Measurements from ENCODE around the gene ADH7.
"Not testable (repeated sequence)": the region's sequence is repeated elsewhere in the genome, so short reads cannot be mapped to it uniquely, and the experiment has no call there.

DNA sequence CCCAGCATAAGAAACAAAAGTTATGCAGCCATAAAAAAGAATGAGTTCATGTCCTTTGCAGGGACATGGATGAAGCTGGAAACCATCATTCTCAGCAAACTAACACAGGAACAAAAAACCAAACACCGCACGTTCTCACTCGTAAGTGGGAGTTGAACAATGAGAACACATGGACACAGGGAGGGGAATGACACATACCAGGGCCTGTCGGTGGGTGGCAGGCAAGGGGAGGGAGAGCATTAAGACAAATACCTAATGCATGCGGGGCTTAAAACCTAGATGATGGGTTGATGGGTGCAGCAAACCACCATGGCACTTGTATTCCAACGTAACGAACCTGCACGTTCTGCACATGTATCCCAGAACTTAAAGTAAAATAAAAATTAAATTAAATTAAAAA, 19.4 kb downstream of the ADH7 start:
- TF ChIP-seq, protein P1, sequence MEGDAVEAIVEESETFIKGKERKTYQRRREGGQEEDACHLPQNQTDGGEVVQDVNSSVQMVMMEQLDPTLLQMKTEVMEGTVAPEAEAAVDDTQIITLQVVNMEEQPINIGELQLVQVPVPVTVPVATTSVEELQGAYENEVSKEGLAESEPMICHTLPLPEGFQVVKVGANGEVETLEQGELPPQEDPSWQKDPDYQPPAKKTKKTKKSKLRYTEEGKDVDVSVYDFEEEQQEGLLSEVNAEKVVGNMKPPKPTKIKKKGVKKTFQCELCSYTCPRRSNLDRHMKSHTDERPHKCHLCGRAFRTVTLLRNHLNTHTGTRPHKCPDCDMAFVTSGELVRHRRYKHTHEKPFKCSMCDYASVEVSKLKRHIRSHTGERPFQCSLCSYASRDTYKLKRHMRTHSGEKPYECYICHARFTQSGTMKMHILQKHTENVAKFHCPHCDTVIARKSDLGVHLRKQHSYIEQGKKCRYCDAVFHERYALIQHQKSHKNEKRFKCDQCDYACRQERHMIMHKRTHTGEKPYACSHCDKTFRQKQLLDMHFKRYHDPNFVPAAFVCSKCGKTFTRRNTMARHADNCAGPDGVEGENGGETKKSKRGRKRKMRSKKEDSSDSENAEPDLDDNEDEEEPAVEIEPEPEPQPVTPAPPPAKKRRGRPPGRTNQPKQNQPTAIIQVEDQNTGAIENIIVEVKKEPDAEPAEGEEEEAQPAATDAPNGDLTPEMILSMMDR (conservative IDR thresholded peaks at IDR 0.05; ENCODE audit: low read depth, low read length) = peak; percentile 35
- not testable (repeated sequence) for TF ChIP-seq EZH2 (IDR thresholded peaks at IDR 0.05; ENCODE audit: borderline replicate concordance, low read depth, low read length, poor library complexity, severe bottlenecking)

All from A673 (cell line).